Activated naive CD8-positive, alpha-beta T cell treated with anti-CD3 and anti-CD28 coated beads, Interleukin-2, amount 50 U/mL, for 24 hours (primary cell): ENCODE data around the gene EPOP.

Experiments used
- ATAC-seq: fragments of 150-1000 bp; cut with Tn5 transposase; one replicate; pipeline ENCODE4 v1.10.0; 2021
- DNase-seq: peaks from one replicate; pipeline ENCODE4 v3.0.0; 2021
- H3K27ac Mint-ChIP-seq: one replicate; pipeline ENCODE4 v1.8.0; 2021; ENCODE audit warnings: mild to moderate bottlenecking, mixed read lengths
- H3K27me3 Mint-ChIP-seq: one replicate; pipeline ENCODE4 v1.8.0; 2021; ENCODE audit warnings: mixed read lengths
- H3K36me3 Mint-ChIP-seq: one replicate; pipeline ENCODE4 v1.8.0; 2021; ENCODE audit warnings: low read depth, mixed read lengths
- H3K4me1 Mint-ChIP-seq: one replicate; pipeline ENCODE4 v1.8.0; 2021; ENCODE audit warnings: mixed read lengths
- H3K4me3 Mint-ChIP-seq: one replicate; pipeline ENCODE4 v1.8.0; 2021; ENCODE audit warnings: mild to moderate bottlenecking, moderate library complexity, mixed read lengths
- H3K9me3 Mint-ChIP-seq: one replicate; pipeline ENCODE4 v1.8.0; 2021; ENCODE audit warnings: mixed read lengths

EPOP gene

GRCh38 chr17:38709864-38710603 is 35.3 kb upstream of the EPOP start:
- no peak overlapping the region for H3K4me3 Mint-ChIP-seq
- H3K4me1 Mint-ChIP-seq = peaks cover 68% of the 10 kb centered on the region
- H3K27ac Mint-ChIP-seq = peak overlapping the region; percentile 47
- H3K36me3 Mint-ChIP-seq = peaks cover 61% of the 10 kb centered on the region
- ATAC-seq (no peak), DNase-seq (no peak)
- H3K9me3 Mint-ChIP-seq = no peaks in the 10 kb centered on the region
- no peaks in the 10 kb centered on the region for H3K27me3 Mint-ChIP-seq

- no peaks in the 10 kb centered on the region for H3K27me3 Mint-ChIP-seq
- no peak for DNase-seq
- peaks cover 63% of the 10 kb centered on the region for H3K4me1 Mint-ChIP-seq
- H3K36me3 Mint-ChIP-seq = peaks cover 58% of the 10 kb centered on the region
- H3K9me3 Mint-ChIP-seq = no peaks in the 10 kb centered on the region
- H3K4me3 Mint-ChIP-seq = no peak overlapping the region
- peak overlapping the region; percentile 47 for H3K27ac Mint-ChIP-seq
- no peak for ATAC-seq
These were observed 34.5 kb upstream of the EPOP start for GRCh38 chr17:38709104-38709820.

GRCh38 chr17:38707678-38708351 is 33.1 kb upstream of the EPOP start:
- Mint-ChIP-seq H3K4me1 (peaks cover 60% of the 10 kb centered on the region), H3K27me3 (no peaks in the 10 kb centered on the region)

GRCh38 chr17:38706505-38707216 is 31.9 kb upstream of the EPOP start:
- H3K27me3 Mint-ChIP-seq = no peaks in the 10 kb centered on the region
- peak; percentile 16 for ATAC-seq
- DNase-seq = peak; percentile 50
- H3K36me3 Mint-ChIP-seq = peaks cover 48% of the 10 kb centered on the region
- H3K4me1 Mint-ChIP-seq = peaks cover 59% of the 10 kb centered on the region
- H3K9me3 Mint-ChIP-seq = no peaks in the 10 kb centered on the region
- peak overlapping the region; percentile 96 for H3K27ac Mint-ChIP-seq
- peak overlapping the region; percentile 96 for H3K4me3 Mint-ChIP-seq

More at GRCh38 chr17:38707678-38708351, 33.1 kb upstream of the EPOP start:
- H3K36me3 Mint-ChIP-seq = peaks cover 51% of the 10 kb centered on the region
- no peaks in the 10 kb centered on the region for H3K9me3 Mint-ChIP-seq
- H3K27ac Mint-ChIP-seq = peak overlapping the region; percentile 96
- DNase-seq = no peak
- peak overlapping the region; percentile 96 for H3K4me3 Mint-ChIP-seq
- ATAC-seq = no peak

GRCh38 chr17:38705803-38706504 is 31.2 kb upstream of the EPOP start:
- H3K9me3 Mint-ChIP-seq = no peaks in the 10 kb centered on the region
- no peak for ATAC-seq
- peak overlapping the region; percentile 96 for H3K4me3 Mint-ChIP-seq
- H3K27ac Mint-ChIP-seq = peak overlapping the region; percentile 96
- peaks cover 43% of the 10 kb centered on the region for H3K36me3 Mint-ChIP-seq
- H3K4me1 Mint-ChIP-seq = peaks cover 59% of the 10 kb centered on the region
- peak; percentile 57 for DNase-seq
- no peaks in the 10 kb centered on the region for H3K27me3 Mint-ChIP-seq

GRCh38 chr17:38705523-38705802 is 30.7 kb upstream of the EPOP start:
- DNase-seq (no peak), ATAC-seq (no peak)
- H3K27ac Mint-ChIP-seq = peak overlapping the region; percentile 96

GRCh38 chr17:38704606-38705522 is 30.1 kb upstream of the EPOP start, which contains the start of gene MLLT6:
MLLT6 (plus strand) TSS chr17:38705273; CDS start chr17:38705633, 360 bp downstream.
- DNase-seq (peak; percentile 69), ATAC-seq (no peak)
- peaks cover 59% of the 10 kb centered on the region for H3K4me1 Mint-ChIP-seq
- peaks cover 5% of the 10 kb centered on the region for H3K9me3 Mint-ChIP-seq
- H3K27me3 Mint-ChIP-seq = no peaks in the 10 kb centered on the region
- peak within 1 kb of the TSS; percentile 99 for H3K27ac Mint-ChIP-seq
- H3K4me3 Mint-ChIP-seq = peak within 1 kb of the TSS; percentile 96
- peaks cover 34% of the 10 kb centered on the region for H3K36me3 Mint-ChIP-seq

More at GRCh38 chr17:38705523-38705802, 30.7 kb upstream of the EPOP start:
- Mint-ChIP-seq H3K4me3 (peak overlapping the region; percentile 96), H3K36me3 (peaks cover 38% of the 10 kb centered on the region), H3K4me1 (peaks cover 59% of the 10 kb centered on the region), H3K9me3 (no peaks in the 10 kb centered on the region), H3K27me3 (no peaks in the 10 kb centered on the region)

GRCh38 chr17:38703742-38704605 is 29.2 kb upstream of the EPOP start:
- H3K4me3 Mint-ChIP-seq = peak overlapping the region; percentile 96
- H3K36me3 Mint-ChIP-seq = peaks cover 28% of the 10 kb centered on the region
- H3K27ac Mint-ChIP-seq = peak overlapping the region; percentile 99
- DNase-seq = peak; percentile 90
- no peaks in the 10 kb centered on the region for H3K27me3 Mint-ChIP-seq
- peaks cover 5% of the 10 kb centered on the region for H3K9me3 Mint-ChIP-seq
- H3K4me1 Mint-ChIP-seq = peaks cover 60% of the 10 kb centered on the region
- peak; percentile 12 for ATAC-seq

GRCh38 chr17:38702916-38703741 is 28.4 kb upstream of the EPOP start:
- Mint-ChIP-seq H3K27me3 (no peaks in the 10 kb centered on the region), H3K36me3 (peaks cover 24% of the 10 kb centered on the region), H3K4me1 (peaks cover 63% of the 10 kb centered on the region), H3K4me3 (peak overlapping the region; percentile 96), H3K9me3 (peaks cover 5% of the 10 kb centered on the region), H3K27ac (peak overlapping the region; percentile 99)
- DNase-seq = peak; percentile 56
- ATAC-seq = no peak

GRCh38 chr17:38702166-38702915 is 27.6 kb upstream of the EPOP start:
- H3K27me3 Mint-ChIP-seq = no peaks in the 10 kb centered on the region
- peak; percentile 2 for ATAC-seq
- peaks cover 18% of the 10 kb centered on the region for H3K36me3 Mint-ChIP-seq
- peaks cover 5% of the 10 kb centered on the region for H3K9me3 Mint-ChIP-seq
- H3K4me1 Mint-ChIP-seq = peaks cover 63% of the 10 kb centered on the region
- peak overlapping the region; percentile 100 for H3K27ac Mint-ChIP-seq
- peak; percentile 85 for DNase-seq
- peak overlapping the region; percentile 96 for H3K4me3 Mint-ChIP-seq

- Mint-ChIP-seq H3K4me3 (peak overlapping the region; percentile 79), H3K27ac (peak overlapping the region; percentile 100), H3K4me1 (peaks cover 63% of the 10 kb centered on the region), H3K36me3 (peaks cover 12% of the 10 kb centered on the region), H3K27me3 (no peaks in the 10 kb centered on the region), H3K9me3 (peaks cover 5% of the 10 kb centered on the region)
- ATAC-seq (peak; percentile 80), DNase-seq (peak; percentile 87)
These were observed 26.9 kb upstream of the EPOP start for GRCh38 chr17:38701504-38702165.
